Endodermal cell (in vitro differentiated cells): ENCODE results near the gene CIZ1. TPM values are rescaled to one million over a fixed set of nuclear protein-coding genes. Genes with fewer than 3 reads are reported as not detected.

Source experiments
- DNase-seq: peaks from one replicate; pipeline ENCODE4 v3.0.0-alpha.2; 2017
- H3K27ac ChIP-seq: 2 replicates; pipeline ENCODE4 v1.5.1; 2013; ENCODE audit warnings: mild to moderate bottlenecking, low read depth, low read length, moderate library complexity
- H3K27me3 ChIP-seq: 2 replicates; pipeline ENCODE4 v1.6.1; 2013; ENCODE audit warnings: mild to moderate bottlenecking, low read length, moderate library complexity; ENCODE audit not compliant: insufficient read depth, control insufficient read depth, poor library complexity, severe bottlenecking
- H3K36me3 ChIP-seq: 2 replicates; pipeline ENCODE4 v1.7.0; 2013; ENCODE audit warnings: mild to moderate bottlenecking, low read length, moderate library complexity; ENCODE audit not compliant: control insufficient read depth, insufficient read depth
- H3K4me1 ChIP-seq: one replicate; pipeline ENCODE4 v1.7.0; 2013; ENCODE audit warnings: low read length; ENCODE audit not compliant: control insufficient read depth, insufficient read depth
- H3K4me3 ChIP-seq: 2 replicates; pipeline ENCODE4 v1.5.1; 2013; ENCODE audit warnings: mild to moderate bottlenecking, low read length, moderate library complexity
- H3K9ac ChIP-seq: 2 replicates; pipeline ENCODE4 v1.6.1; 2013; ENCODE audit warnings: mild to moderate bottlenecking, low read length, moderate library complexity; ENCODE audit not compliant: poor library complexity, severe bottlenecking; ENCODE audit errors: extremely low read depth
- H3K9me3 ChIP-seq: 2 replicates; pipeline ENCODE4 v1.6.1; 2013; ENCODE audit warnings: mild to moderate bottlenecking, low read length, moderate library complexity; ENCODE audit not compliant: control insufficient read depth
- H3K27ac Mint-ChIP-seq: 2 replicates; pipeline ENCODE4 v1.8.0; 2020; ENCODE audit warnings: mixed read lengths
- H3K27me3 Mint-ChIP-seq: 2 replicates; pipeline ENCODE4 v1.8.0; 2021; ENCODE audit warnings: mild to moderate bottlenecking, mixed read lengths; ENCODE audit not compliant: insufficient read depth
- H3K36me3 Mint-ChIP-seq: 2 replicates; pipeline ENCODE4 v1.8.0; 2020; ENCODE audit warnings: low read depth, mixed read lengths
- H3K4me1 Mint-ChIP-seq: 2 replicates; pipeline ENCODE4 v1.8.0; 2020; ENCODE audit warnings: mixed read lengths
- H3K4me3 Mint-ChIP-seq: 2 replicates; pipeline ENCODE4 v1.8.0; 2020; ENCODE audit warnings: mild to moderate bottlenecking, moderate library complexity, mixed read lengths
- H3K9me3 Mint-ChIP-seq: 2 replicates; pipeline ENCODE4 v1.8.0; 2020; ENCODE audit warnings: mild to moderate bottlenecking, mixed read lengths
- WGBS, 2 experiments: methylation state at CpG; one replicate each; pipeline versions ENCODE4 v1.1.5 to v1.1.7; 2013; ENCODE audit warnings: missing lambda C conversion rate in 2 of 2, mixed read lengths in 1 of 2; ENCODE audit not compliant: insufficient coverage in 1 of 2, insufficient read length in 1 of 2; 5-methylcytosine and 5-hydroxymethylcytosine counted together
- total RNA-seq, 2 donors: library from RNA; stranded (reverse); fragmentation: NEBNext Ultra II Directional in 1 of 2; extraction: Animal tissue kit (Norgen Biotek cat#: 25700) in 1 of 2; gene quantifications; 2 replicates in 1 of 2; 3 replicates in 1 of 2; pipeline ENCODE4 v1.2.1, GENCODE V29; 2021
- TF ChIP-seq, protein P1 (sequence below): fragments of 200-600 bp; sonication (generic); conservative IDR thresholded peaks from 2 replicates; pipeline ENCODE4 v1.5.0; 2021; ENCODE audit warnings: antibody characterized with exemption, mild to moderate bottlenecking

Gene CIZ1
- total RNA-seq, 2 donors from 2014 or later, result 115 to 117 TPM

DNA sequence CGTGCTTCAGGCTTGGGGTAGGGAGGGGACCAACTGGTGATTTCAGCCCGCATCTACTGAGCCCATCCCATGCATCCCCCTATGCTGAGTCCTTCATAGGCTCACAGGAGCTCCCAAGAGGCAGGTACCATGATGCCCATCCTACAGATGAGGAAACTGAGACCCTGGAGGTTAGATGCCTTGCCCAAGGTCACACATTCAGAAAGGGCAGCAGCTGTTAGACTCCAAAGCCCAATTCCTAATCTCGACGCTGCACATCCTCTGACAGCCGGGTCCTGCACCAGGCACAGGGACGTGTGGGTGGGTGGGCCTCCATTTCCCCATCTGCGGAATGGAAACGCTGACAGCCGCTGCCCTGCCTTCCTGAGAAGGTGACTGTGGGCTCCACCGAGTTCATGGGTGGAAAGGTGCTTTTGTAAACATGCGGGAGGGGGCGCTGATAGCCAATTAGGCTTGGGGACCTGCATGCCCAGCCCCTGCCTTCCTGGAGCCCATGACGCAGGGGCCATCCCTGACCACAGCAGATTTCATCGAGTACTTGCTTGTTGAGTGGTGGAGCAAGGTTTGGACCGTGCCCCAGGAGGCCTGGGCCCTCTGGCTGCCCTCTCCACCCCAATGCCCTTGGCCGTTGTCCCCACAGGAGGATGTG, 14.0 kb upstream of the CIZ1 start:
- Histone ChIP-seq H3K4me1 (peaks cover 5% of the 10 kb centered on the region), H3K9ac (no peak overlapping the region), H3K27ac (no peak overlapping the region), H3K36me3 (no peaks in the 10 kb centered on the region), H3K9me3 (no peaks in the 10 kb centered on the region), H3K27me3 (no peaks in the 10 kb centered on the region), H3K4me3 (no peak overlapping the region)
- H3K4me1 Mint-ChIP-seq, result peaks cover 12% of the 10 kb centered on the region
- no peaks in the 10 kb centered on the region for H3K9me3 Mint-ChIP-seq
- TF ChIP-seq, protein P1, sequence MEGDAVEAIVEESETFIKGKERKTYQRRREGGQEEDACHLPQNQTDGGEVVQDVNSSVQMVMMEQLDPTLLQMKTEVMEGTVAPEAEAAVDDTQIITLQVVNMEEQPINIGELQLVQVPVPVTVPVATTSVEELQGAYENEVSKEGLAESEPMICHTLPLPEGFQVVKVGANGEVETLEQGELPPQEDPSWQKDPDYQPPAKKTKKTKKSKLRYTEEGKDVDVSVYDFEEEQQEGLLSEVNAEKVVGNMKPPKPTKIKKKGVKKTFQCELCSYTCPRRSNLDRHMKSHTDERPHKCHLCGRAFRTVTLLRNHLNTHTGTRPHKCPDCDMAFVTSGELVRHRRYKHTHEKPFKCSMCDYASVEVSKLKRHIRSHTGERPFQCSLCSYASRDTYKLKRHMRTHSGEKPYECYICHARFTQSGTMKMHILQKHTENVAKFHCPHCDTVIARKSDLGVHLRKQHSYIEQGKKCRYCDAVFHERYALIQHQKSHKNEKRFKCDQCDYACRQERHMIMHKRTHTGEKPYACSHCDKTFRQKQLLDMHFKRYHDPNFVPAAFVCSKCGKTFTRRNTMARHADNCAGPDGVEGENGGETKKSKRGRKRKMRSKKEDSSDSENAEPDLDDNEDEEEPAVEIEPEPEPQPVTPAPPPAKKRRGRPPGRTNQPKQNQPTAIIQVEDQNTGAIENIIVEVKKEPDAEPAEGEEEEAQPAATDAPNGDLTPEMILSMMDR, result no peak
- DNase-seq, result no peak
- no peaks in the 10 kb centered on the region for H3K36me3 Mint-ChIP-seq
- H3K27me3 Mint-ChIP-seq, result peaks cover 4% of the 10 kb centered on the region
- H3K27ac Mint-ChIP-seq, result no peak overlapping the region
- 87 to 94% methylated on average over 6 to 16 of the region's 16 CpGs for WGBS, 2 experiments
- no peak overlapping the region for H3K4me3 Mint-ChIP-seq

DNA sequence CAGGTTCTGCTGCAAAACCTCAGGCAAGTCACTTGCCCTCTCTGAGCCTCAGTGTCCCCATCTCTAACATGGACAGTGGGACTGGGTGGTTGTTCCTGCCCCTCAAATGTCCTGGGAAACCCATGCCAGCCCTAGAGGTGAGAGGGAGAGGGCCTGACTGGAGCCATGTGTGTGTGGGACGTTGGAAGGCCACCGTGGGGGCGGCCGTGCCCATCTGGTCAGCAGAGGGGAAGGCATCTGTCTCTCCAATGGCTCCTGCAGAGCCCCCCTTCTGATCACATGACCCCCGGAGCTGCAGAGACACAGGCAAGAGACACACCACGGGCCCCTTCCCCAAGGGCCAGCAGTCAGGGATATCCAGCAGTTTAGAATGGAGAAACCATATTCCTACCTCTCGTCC, 13.5 kb upstream of the CIZ1 start:
- Mint-ChIP-seq H3K27ac (no peak overlapping the region), H3K4me3 (peak overlapping the region; percentile 67), H3K4me1 (peaks cover 12% of the 10 kb centered on the region), H3K36me3 (no peaks in the 10 kb centered on the region), H3K9me3 (no peaks in the 10 kb centered on the region), H3K27me3 (peaks cover 4% of the 10 kb centered on the region)
- Histone ChIP-seq H3K9me3 (no peaks in the 10 kb centered on the region), H3K4me3 (peak overlapping the region; percentile 83), H3K4me1 (peaks cover 5% of the 10 kb centered on the region), H3K9ac (peak overlapping the region; percentile 57), H3K27ac (no peak overlapping the region), H3K36me3 (no peaks in the 10 kb centered on the region), H3K27me3 (no peaks in the 10 kb centered on the region)
- WGBS, 2 experiments, result 83 to 96% methylated on average over 6 to 7 of the region's 7 CpGs
- DNase-seq, result no peak
- TF ChIP-seq, protein P1, result no peak

DNA sequence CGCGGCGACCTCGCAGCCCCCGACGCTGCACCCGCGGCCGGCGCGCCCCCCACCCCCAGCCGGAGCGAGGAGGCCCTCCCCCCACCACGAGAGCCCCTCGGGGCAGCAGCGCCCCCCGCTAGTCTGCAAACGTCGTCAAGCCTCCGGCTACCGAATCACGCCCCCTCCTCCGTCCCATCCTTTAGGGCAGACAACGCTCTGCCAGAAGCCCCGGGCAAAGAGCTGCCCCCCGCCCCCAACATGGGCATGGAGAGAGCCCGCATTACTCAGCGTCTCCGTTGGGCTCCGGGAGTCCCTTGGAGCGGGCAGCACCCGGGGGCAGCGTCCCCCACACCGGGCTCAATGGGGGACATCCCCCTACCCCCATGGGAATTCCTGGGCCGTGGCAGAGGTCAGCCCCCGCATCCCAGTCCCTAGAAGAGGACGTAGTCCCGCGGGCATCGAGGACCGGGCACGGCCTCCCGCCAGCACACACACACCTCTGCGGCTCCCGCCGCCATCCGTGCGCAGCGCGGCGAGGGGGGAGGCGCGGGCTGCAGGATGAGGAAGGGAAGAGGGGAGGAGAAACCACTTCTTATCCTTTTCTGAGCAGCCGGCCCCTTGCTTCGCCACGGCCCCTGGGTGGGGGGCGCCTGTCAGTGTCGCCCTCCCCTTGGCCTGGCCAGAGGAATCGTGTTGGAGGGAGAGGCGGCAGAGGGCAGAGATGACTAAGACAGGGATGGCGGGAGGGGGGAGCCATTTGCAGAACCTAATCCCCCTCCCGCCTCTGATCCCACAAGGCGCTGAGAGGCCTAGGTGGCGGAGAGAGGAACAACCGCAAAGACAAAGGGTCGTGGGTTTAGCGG, 12.6 kb upstream of the CIZ1 start:
- peak overlapping the region; percentile 67 for H3K4me3 Mint-ChIP-seq
- H3K9me3 ChIP-seq, result no peaks in the 10 kb centered on the region
- H3K4me1 Mint-ChIP-seq, result peaks cover 12% of the 10 kb centered on the region
- peak overlapping the region; percentile 72 for H3K27ac Mint-ChIP-seq
- H3K9ac ChIP-seq, result peak overlapping the region; percentile 57
- H3K9me3 Mint-ChIP-seq, result no peaks in the 10 kb centered on the region
- H3K4me1 ChIP-seq, result peaks cover 5% of the 10 kb centered on the region
- no peaks in the 10 kb centered on the region for H3K36me3 ChIP-seq
- peaks cover 4% of the 10 kb centered on the region for H3K27me3 Mint-ChIP-seq
- H3K4me3 ChIP-seq, result peak overlapping the region; percentile 83
- H3K27ac ChIP-seq, result peak overlapping the region; percentile 37
- TF ChIP-seq, protein P1, result peak; percentile 44
- 0 to 2% methylated on average over 9 to 64 of the region's 67 CpGs for WGBS, 2 experiments
- H3K27me3 ChIP-seq, result no peaks in the 10 kb centered on the region
- no peaks in the 10 kb centered on the region for H3K36me3 Mint-ChIP-seq
- peak; percentile 85 for DNase-seq
